ENCODE data around the gene GPSM1.

GPSM1 gene

GRCh38 chr9:136300016-136300545 lies 27.3 kb upstream of the GPSM1 start:
- H3K4me1 ChIP-seq (ENCODE audit: control insufficient read depth, insufficient read depth, low read length) = no peaks in the 10 kb centered on the region

GRCh38 chr9:136300866-136301265 lies 26.5 kb upstream of the GPSM1 start:
- H3K4me1 ChIP-seq (ENCODE audit: control insufficient read depth, insufficient read depth, low read length) = no peaks in the 10 kb centered on the region
- H3K9me3 ChIP-seq (replicated peaks; ENCODE audit: low read length) = no peaks in the 10 kb centered on the region
- no peak overlapping the region for H3K4me2 ChIP-seq (ENCODE audit: low read length)
- H3K36me3 ChIP-seq (ENCODE audit: insufficient read depth, low read length) = no peaks in the 10 kb centered on the region
- H3K27me3 ChIP-seq (ENCODE audit: control insufficient read depth, insufficient read depth, low read length) = peaks cover 46% of the 10 kb centered on the region
- no peak overlapping the region for H3K4me3 ChIP-seq (ENCODE audit: low read length)
- no peak overlapping the region for H3K9ac ChIP-seq (ENCODE audit: low read depth, low read length)

More at GRCh38 chr9:136300016-136300545, 27.3 kb upstream of the GPSM1 start:
- no peak overlapping the region for H3K9ac ChIP-seq (ENCODE audit: low read depth, low read length)
- no peaks in the 10 kb centered on the region for H3K36me3 ChIP-seq (ENCODE audit: insufficient read depth, low read length)
- no peak overlapping the region for H3K4me3 ChIP-seq (ENCODE audit: low read length)
- H3K9me3 ChIP-seq (replicated peaks; ENCODE audit: low read length) = no peaks in the 10 kb centered on the region
- H3K27me3 ChIP-seq (ENCODE audit: control insufficient read depth, insufficient read depth, low read length) = peaks cover 38% of the 10 kb centered on the region
- no peak overlapping the region for H3K4me2 ChIP-seq (ENCODE audit: low read length)

GRCh38 chr9:136302527-136302926 lies 24.8 kb upstream of the GPSM1 start:
- Histone ChIP-seq H3K27me3 (ENCODE audit: control insufficient read depth, insufficient read depth, low read length) (peaks cover 47% of the 10 kb centered on the region), H3K4me1 (ENCODE audit: control insufficient read depth, insufficient read depth, low read length) (no peaks in the 10 kb centered on the region), H3K9me3 (replicated peaks; ENCODE audit: low read length) (no peaks in the 10 kb centered on the region), H3K9ac (ENCODE audit: low read depth, low read length) (no peak overlapping the region), H3K4me3 (ENCODE audit: low read length) (no peak overlapping the region), H3K36me3 (ENCODE audit: insufficient read depth, low read length) (no peaks in the 10 kb centered on the region), H3K4me2 (ENCODE audit: low read length) (no peak overlapping the region)

- Histone ChIP-seq H3K36me3 (ENCODE audit: insufficient read depth, low read length) (no peaks in the 10 kb centered on the region), H3K4me2 (ENCODE audit: low read length) (no peak overlapping the region), H3K9me3 (replicated peaks; ENCODE audit: low read length) (no peaks in the 10 kb centered on the region), H3K9ac (ENCODE audit: low read depth, low read length) (no peak overlapping the region), H3K4me1 (ENCODE audit: control insufficient read depth, insufficient read depth, low read length) (no peaks in the 10 kb centered on the region), H3K4me3 (ENCODE audit: low read length) (no peak overlapping the region), H3K27me3 (ENCODE audit: control insufficient read depth, insufficient read depth, low read length) (peaks cover 41% of the 10 kb centered on the region)
Observed at GRCh38 chr9:136303066-136303824, 24.1 kb upstream of the GPSM1 start.

- Histone ChIP-seq H3K9ac (ENCODE audit: low read depth, low read length) (no peak within 1 kb of the TSS), H3K27me3 (ENCODE audit: control insufficient read depth, insufficient read depth, low read length) (peaks cover 41% of the 10 kb centered on the region), H3K4me3 (ENCODE audit: low read length) (no peak within 1 kb of the TSS), H3K4me2 (ENCODE audit: low read length) (no peak within 1 kb of the TSS), H3K4me1 (ENCODE audit: control insufficient read depth, insufficient read depth, low read length) (no peaks in the 10 kb centered on the region), H3K9me3 (replicated peaks; ENCODE audit: low read length) (no peaks in the 10 kb centered on the region), H3K36me3 (ENCODE audit: insufficient read depth, low read length) (no peaks in the 10 kb centered on the region)
Observed at GRCh38 chr9:136303825-136304416, 23.4 kb upstream of the GPSM1 start, which contains the start of gene CCDC187. Gene CCDC187, minus strand, starts transcription at chr9:136304094. Its CDS starts 264 bp downstream, at chr9:136303830.

- Histone ChIP-seq H3K4me2 (ENCODE audit: low read length) (no peak overlapping the region), H3K9ac (ENCODE audit: low read depth, low read length) (no peak overlapping the region), H3K4me3 (ENCODE audit: low read length) (no peak overlapping the region), H3K27me3 (ENCODE audit: control insufficient read depth, insufficient read depth, low read length) (peaks cover 37% of the 10 kb centered on the region), H3K9me3 (replicated peaks; ENCODE audit: low read length) (no peaks in the 10 kb centered on the region), H3K36me3 (ENCODE audit: insufficient read depth, low read length) (no peaks in the 10 kb centered on the region), H3K4me1 (ENCODE audit: control insufficient read depth, insufficient read depth, low read length) (no peaks in the 10 kb centered on the region)
Observed at GRCh38 chr9:136304456-136304855, 22.9 kb upstream of the GPSM1 start.

- no peaks in the 10 kb centered on the region for H3K9me3 ChIP-seq (replicated peaks; ENCODE audit: low read length)
- H3K4me2 ChIP-seq (ENCODE audit: low read length) = no peak overlapping the region
- no peaks in the 10 kb centered on the region for H3K36me3 ChIP-seq (ENCODE audit: insufficient read depth, low read length)
- H3K4me1 ChIP-seq (ENCODE audit: control insufficient read depth, insufficient read depth, low read length) = no peaks in the 10 kb centered on the region
- peaks cover 34% of the 10 kb centered on the region for H3K27me3 ChIP-seq (ENCODE audit: control insufficient read depth, insufficient read depth, low read length)
- no peak overlapping the region for H3K4me3 ChIP-seq (ENCODE audit: low read length)
- H3K9ac ChIP-seq (ENCODE audit: low read depth, low read length) = no peak overlapping the region
Observed at GRCh38 chr9:136304981-136305380, 22.4 kb upstream of the GPSM1 start.

GRCh38 chr9:136305804-136306203 lies 21.5 kb upstream of the GPSM1 start:
- Histone ChIP-seq H3K27me3 (ENCODE audit: control insufficient read depth, insufficient read depth, low read length) (peaks cover 31% of the 10 kb centered on the region), H3K9ac (ENCODE audit: low read depth, low read length) (no peak overlapping the region), H3K36me3 (ENCODE audit: insufficient read depth, low read length) (no peaks in the 10 kb centered on the region), H3K4me1 (ENCODE audit: control insufficient read depth, insufficient read depth, low read length) (no peaks in the 10 kb centered on the region), H3K4me2 (ENCODE audit: low read length) (no peak overlapping the region), H3K9me3 (replicated peaks; ENCODE audit: low read length) (no peaks in the 10 kb centered on the region), H3K4me3 (ENCODE audit: low read length) (no peak overlapping the region)

- H3K4me2 ChIP-seq (ENCODE audit: low read length) = no peak overlapping the region
- H3K9me3 ChIP-seq (replicated peaks; ENCODE audit: low read length) = no peaks in the 10 kb centered on the region
- no peak overlapping the region for H3K4me3 ChIP-seq (ENCODE audit: low read length)
- H3K36me3 ChIP-seq (ENCODE audit: insufficient read depth, low read length) = no peaks in the 10 kb centered on the region
- H3K9ac ChIP-seq (ENCODE audit: low read depth, low read length) = no peak overlapping the region
- no peaks in the 10 kb centered on the region for H3K4me1 ChIP-seq (ENCODE audit: control insufficient read depth, insufficient read depth, low read length)
- peaks cover 28% of the 10 kb centered on the region for H3K27me3 ChIP-seq (ENCODE audit: control insufficient read depth, insufficient read depth, low read length)
Observed at GRCh38 chr9:136306211-136307208, 20.8 kb upstream of the GPSM1 start.

- Histone ChIP-seq H3K27me3 (ENCODE audit: control insufficient read depth, insufficient read depth, low read length) (peaks cover 28% of the 10 kb centered on the region), H3K9me3 (replicated peaks; ENCODE audit: low read length) (no peaks in the 10 kb centered on the region), H3K4me3 (ENCODE audit: low read length) (no peak overlapping the region), H3K4me2 (ENCODE audit: low read length) (no peak overlapping the region), H3K9ac (ENCODE audit: low read depth, low read length) (no peak overlapping the region), H3K4me1 (ENCODE audit: control insufficient read depth, insufficient read depth, low read length) (no peaks in the 10 kb centered on the region), H3K36me3 (ENCODE audit: insufficient read depth, low read length) (no peaks in the 10 kb centered on the region)
Observed at GRCh38 chr9:136307215-136307750, 20.1 kb upstream of the GPSM1 start.

Data from skeletal muscle satellite cell (primary cell).